ENCODE results near the gene EPB41L2. TPM values are rescaled to one million over a fixed set of nuclear protein-coding genes. Genes with fewer than 3 reads are reported as not detected.

The EPB41L2 gene
- total RNA-seq, 1 donor from 2014 or later, result 61.6 TPM

DNA sequence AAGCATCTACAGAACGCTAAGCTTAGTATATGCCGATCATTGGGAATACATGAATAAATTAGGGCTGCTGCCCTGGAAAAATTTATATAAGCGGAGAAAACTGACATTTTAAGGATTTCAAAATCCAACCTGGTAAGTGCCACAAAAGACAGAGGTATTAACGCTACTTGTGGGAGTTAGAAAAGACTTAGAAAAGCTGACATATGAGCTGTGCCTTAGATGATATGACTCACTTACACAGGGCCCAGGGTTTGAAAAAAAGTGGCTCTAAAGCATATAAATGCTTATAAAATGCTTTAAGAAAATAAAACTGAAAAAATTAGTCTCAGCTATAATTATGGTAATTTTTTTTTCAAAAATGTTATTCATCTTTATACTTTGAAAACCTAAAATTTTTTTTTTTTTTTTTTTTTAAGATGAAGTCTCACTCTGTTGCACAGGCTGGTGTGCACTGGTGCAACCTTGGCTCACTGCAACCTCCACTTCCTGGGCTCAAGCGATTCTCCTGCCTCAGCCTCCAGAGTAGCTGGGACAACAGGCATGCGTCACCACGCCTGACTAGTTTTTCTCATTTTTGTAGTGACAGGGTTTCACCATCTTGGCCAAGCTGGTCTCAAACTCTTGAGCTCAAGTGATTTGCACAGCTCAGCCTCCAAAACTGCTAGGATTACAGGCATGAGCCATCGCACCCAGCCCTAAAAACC lies 25.7 kb downstream of the EPB41L2 start:
- TF ChIP-seq, protein P1, sequence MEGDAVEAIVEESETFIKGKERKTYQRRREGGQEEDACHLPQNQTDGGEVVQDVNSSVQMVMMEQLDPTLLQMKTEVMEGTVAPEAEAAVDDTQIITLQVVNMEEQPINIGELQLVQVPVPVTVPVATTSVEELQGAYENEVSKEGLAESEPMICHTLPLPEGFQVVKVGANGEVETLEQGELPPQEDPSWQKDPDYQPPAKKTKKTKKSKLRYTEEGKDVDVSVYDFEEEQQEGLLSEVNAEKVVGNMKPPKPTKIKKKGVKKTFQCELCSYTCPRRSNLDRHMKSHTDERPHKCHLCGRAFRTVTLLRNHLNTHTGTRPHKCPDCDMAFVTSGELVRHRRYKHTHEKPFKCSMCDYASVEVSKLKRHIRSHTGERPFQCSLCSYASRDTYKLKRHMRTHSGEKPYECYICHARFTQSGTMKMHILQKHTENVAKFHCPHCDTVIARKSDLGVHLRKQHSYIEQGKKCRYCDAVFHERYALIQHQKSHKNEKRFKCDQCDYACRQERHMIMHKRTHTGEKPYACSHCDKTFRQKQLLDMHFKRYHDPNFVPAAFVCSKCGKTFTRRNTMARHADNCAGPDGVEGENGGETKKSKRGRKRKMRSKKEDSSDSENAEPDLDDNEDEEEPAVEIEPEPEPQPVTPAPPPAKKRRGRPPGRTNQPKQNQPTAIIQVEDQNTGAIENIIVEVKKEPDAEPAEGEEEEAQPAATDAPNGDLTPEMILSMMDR (IDR thresholded peaks at IDR 0.05; ENCODE audit: unreplicated experiment), result no peak
- H3K4me3 Mint-ChIP-seq (ENCODE audit: low read depth), result no peak overlapping the region
- H3K27ac Mint-ChIP-seq, result no peak overlapping the region
- H3K4me1 Mint-ChIP-seq (ENCODE audit: low read depth), result peaks cover 30% of the 10 kb centered on the region
- H3K9me3 Mint-ChIP-seq (ENCODE audit: low read depth), result peaks cover 5% of the 10 kb centered on the region
- no peak for DNase-seq (ENCODE audit: low spot score, unreplicated experiment)
- no peaks in the 10 kb centered on the region for H3K36me3 Mint-ChIP-seq (ENCODE audit: insufficient read depth)
- no peaks in the 10 kb centered on the region for H3K27me3 Mint-ChIP-seq

DNA sequence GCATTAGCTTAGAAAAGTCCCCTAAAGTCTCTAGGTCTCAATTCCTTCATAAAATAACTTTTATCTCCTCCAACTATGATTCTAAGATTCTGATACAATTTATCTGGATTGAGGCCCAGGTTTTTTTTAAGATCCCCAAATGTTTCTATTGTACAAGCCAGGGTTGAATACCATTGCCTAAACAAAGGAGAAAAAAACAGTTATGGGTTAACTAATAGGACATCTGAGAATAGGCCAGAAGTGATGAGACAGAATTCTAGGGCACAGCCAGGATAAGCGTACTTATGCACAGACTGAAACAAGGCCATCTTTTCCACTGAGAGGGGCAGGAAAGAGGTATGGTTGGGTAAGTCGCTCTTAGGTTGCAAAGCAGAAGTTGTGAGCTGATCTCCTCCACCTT lies 26.4 kb downstream of the EPB41L2 start:
- DNase-seq (ENCODE audit: low spot score, unreplicated experiment), result no peak
- Mint-ChIP-seq H3K4me3 (ENCODE audit: low read depth) (no peak overlapping the region), H3K27me3 (no peaks in the 10 kb centered on the region), H3K27ac (no peak overlapping the region), H3K9me3 (ENCODE audit: low read depth) (peaks cover 5% of the 10 kb centered on the region), H3K4me1 (ENCODE audit: low read depth) (peaks cover 30% of the 10 kb centered on the region), H3K36me3 (ENCODE audit: insufficient read depth) (no peaks in the 10 kb centered on the region)
- TF ChIP-seq, protein P1 (IDR thresholded peaks at IDR 0.05; ENCODE audit: unreplicated experiment), result no peak

DNA sequence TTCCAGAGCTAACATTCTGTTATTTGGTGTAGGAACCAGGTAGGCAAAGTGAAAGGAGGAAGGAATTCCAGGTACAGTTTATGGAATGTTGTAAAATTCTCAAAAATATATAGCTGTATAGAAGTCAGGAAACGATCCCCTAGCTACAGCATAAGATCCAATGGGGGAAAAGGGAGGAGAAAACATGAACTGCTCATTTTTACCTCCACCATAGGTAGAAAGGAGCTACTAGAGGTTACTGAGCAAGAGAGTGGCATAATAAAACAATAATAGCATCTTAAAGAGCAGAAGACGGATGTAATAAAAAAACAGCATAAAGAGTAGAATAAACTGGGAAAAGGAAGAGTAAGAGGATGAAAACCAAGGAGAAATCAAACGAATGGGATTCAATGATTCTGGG lies 26.9 kb downstream of the EPB41L2 start:
- TF ChIP-seq, protein P1 (IDR thresholded peaks at IDR 0.05; ENCODE audit: unreplicated experiment), result no peak
- no peak for DNase-seq (ENCODE audit: low spot score, unreplicated experiment)
- H3K27ac Mint-ChIP-seq, result no peak overlapping the region
- H3K4me1 Mint-ChIP-seq (ENCODE audit: low read depth), result peaks cover 30% of the 10 kb centered on the region
- peaks cover 5% of the 10 kb centered on the region for H3K9me3 Mint-ChIP-seq (ENCODE audit: low read depth)
- no peak overlapping the region for H3K4me3 Mint-ChIP-seq (ENCODE audit: low read depth)
- no peaks in the 10 kb centered on the region for H3K27me3 Mint-ChIP-seq
- H3K36me3 Mint-ChIP-seq (ENCODE audit: insufficient read depth), result no peaks in the 10 kb centered on the region

DNA sequence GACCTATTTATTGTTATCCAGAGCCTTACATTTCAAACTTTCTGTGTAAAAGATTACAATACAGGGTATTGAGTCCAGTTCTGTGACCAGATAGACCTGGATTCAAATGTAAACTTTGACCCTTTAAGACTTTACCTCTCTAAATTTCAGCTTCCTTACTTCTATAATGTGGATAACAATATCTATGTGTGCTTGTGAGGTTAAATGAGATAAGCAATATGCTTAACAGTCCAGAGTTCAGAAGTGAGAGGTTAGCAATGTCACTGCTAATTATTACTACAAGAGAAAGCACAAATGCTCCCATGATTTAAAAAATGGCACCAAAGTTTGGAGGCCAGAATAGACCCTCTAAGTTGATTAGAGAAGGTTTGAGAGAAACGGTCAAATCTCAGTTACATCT lies 27.5 kb downstream of the EPB41L2 start:
- H3K27ac Mint-ChIP-seq, result no peak overlapping the region
- H3K36me3 Mint-ChIP-seq (ENCODE audit: insufficient read depth), result no peaks in the 10 kb centered on the region
- no peak for DNase-seq (ENCODE audit: low spot score, unreplicated experiment)
- H3K4me1 Mint-ChIP-seq (ENCODE audit: low read depth), result peaks cover 32% of the 10 kb centered on the region
- H3K9me3 Mint-ChIP-seq (ENCODE audit: low read depth), result peaks cover 3% of the 10 kb centered on the region
- no peak overlapping the region for H3K4me3 Mint-ChIP-seq (ENCODE audit: low read depth)
- TF ChIP-seq, protein P1 (IDR thresholded peaks at IDR 0.05; ENCODE audit: unreplicated experiment), result no peak
- H3K27me3 Mint-ChIP-seq, result no peaks in the 10 kb centered on the region

DNA sequence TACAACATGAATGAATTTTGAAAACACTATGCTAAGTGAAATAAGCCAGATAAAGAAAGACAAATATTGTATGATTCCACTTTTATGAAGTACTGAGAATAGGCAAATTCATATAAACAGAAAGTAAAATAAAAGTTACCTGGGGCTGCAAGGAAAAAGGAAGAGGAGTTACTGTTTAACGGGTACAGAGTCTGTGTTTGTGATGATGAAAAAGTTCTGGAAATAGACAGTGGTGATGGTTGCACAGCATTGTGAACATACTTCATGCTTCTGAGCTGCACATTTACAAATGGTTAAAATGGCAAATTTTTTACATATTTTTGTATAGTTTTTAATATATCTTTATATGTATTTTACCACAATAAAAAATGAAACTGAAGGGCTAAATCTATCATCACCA lies 29.4 kb downstream of the EPB41L2 start:
- no peak for DNase-seq (ENCODE audit: low spot score, unreplicated experiment)
- Mint-ChIP-seq H3K36me3 (ENCODE audit: insufficient read depth) (no peaks in the 10 kb centered on the region), H3K27me3 (no peaks in the 10 kb centered on the region), H3K9me3 (ENCODE audit: low read depth) (no peaks in the 10 kb centered on the region), H3K4me1 (ENCODE audit: low read depth) (peaks cover 35% of the 10 kb centered on the region), H3K4me3 (ENCODE audit: low read depth) (no peak overlapping the region), H3K27ac (no peak overlapping the region)
- TF ChIP-seq, protein P1 (IDR thresholded peaks at IDR 0.05; ENCODE audit: unreplicated experiment), result no peak

All from progenitor cell of endocrine pancreas (in vitro differentiated cells).